ENCODE data around the gene PGLYRP3.

DNA sequence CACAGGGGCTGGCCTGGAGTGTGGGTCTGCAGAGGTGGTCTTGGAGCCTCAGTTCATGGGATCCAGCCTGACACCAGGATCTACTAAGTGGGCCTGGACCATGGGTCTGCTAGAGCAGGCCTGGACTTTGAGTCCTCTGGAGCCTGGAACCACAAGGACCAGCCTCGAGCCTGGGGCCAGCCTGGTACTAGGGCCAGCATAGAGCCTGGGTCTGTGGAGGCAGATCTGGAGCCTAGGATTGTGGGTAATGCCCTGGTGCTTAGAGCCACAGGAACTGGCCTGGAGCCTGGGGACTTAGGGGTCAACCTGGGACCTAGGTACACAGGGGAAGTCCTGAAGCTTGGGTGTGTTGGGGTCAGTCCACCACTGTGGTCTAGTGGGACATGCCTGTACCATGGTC lies 40.6 kb downstream of the PGLYRP3 start:
- TF ChIP-seq, protein P1, sequence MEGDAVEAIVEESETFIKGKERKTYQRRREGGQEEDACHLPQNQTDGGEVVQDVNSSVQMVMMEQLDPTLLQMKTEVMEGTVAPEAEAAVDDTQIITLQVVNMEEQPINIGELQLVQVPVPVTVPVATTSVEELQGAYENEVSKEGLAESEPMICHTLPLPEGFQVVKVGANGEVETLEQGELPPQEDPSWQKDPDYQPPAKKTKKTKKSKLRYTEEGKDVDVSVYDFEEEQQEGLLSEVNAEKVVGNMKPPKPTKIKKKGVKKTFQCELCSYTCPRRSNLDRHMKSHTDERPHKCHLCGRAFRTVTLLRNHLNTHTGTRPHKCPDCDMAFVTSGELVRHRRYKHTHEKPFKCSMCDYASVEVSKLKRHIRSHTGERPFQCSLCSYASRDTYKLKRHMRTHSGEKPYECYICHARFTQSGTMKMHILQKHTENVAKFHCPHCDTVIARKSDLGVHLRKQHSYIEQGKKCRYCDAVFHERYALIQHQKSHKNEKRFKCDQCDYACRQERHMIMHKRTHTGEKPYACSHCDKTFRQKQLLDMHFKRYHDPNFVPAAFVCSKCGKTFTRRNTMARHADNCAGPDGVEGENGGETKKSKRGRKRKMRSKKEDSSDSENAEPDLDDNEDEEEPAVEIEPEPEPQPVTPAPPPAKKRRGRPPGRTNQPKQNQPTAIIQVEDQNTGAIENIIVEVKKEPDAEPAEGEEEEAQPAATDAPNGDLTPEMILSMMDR (IDR thresholded peaks at IDR 0.05), result no peak
- no peak for TF ChIP-seq POLR2A (IDR thresholded peaks at IDR 0.05)
- TF ChIP-seq POLR2AphosphoS5 (IDR thresholded peaks at IDR 0.05), result no peak

All from prostate gland (tissue), 2 donors.